HG03342 (cell line): ENCODE results near the gene KIF25.
"Not testable (repeated sequence)": the region's sequence is repeated elsewhere in the genome, so short reads cannot be mapped to it uniquely, and the experiment has no call there.

ENCODE experiments used
- ATAC-seq: cut with Tn5 transposase; IDR thresholded peaks from one replicate; pipeline ENCODE4 v1.9.1; 2021; ENCODE audit warnings: mild to moderate bottlenecking, moderate library complexity; ENCODE audit not compliant: unreplicated experiment

The KIF25 gene

GRCh38 chr6:167993169-167993568 is 4.3 kb upstream of the KIF25 start:
- no peak for ATAC-seq

- no peak for ATAC-seq
These were observed 3.6 kb upstream of the KIF25 start for GRCh38 chr6:167993831-167994230.

- ATAC-seq: no peak
These were observed 2.2 kb upstream of the KIF25 start for GRCh38 chr6:167995302-167995701.

GRCh38 chr6:167995731-167996151 is 1.7 kb upstream of the KIF25 start:
- ATAC-seq: no peak

GRCh38 chr6:167996424-167997199 is 859 bp upstream of the KIF25 start:
- no peak for ATAC-seq

GRCh38 chr6:167998215-167998614 is 744 bp downstream of the KIF25 start:
- ATAC-seq: no peak

- no peak for ATAC-seq
These were observed 2.9 kb downstream of the KIF25 start for GRCh38 chr6:168000198-168001028.

- ATAC-seq: no peak
These were observed 3.5 kb downstream of the KIF25 start for GRCh38 chr6:168001029-168001332.

GRCh38 chr6:168001514-168001913 is 4.0 kb downstream of the KIF25 start:
- ATAC-seq: not testable (repeated sequence)

GRCh38 chr6:168002804-168003203 is 5.3 kb downstream of the KIF25 start:
- no peak for ATAC-seq

GRCh38 chr6:168004023-168004422 is 6.6 kb downstream of the KIF25 start:
- ATAC-seq: no peak

- ATAC-seq: no peak
These were observed 7.5 kb downstream of the KIF25 start for GRCh38 chr6:168004945-168005344.

- ATAC-seq: no peak
These were observed 8.3 kb downstream of the KIF25 start for GRCh38 chr6:168005796-168006195.

GRCh38 chr6:168007592-168008338 is 10.3 kb downstream of the KIF25 start:
- no peak for ATAC-seq

GRCh38 chr6:168009331-168009730 is 11.9 kb downstream of the KIF25 start:
- no peak for ATAC-seq

GRCh38 chr6:168011291-168011690 is 13.8 kb downstream of the KIF25 start:
- ATAC-seq: no peak

GRCh38 chr6:168012431-168013249 is 15.2 kb downstream of the KIF25 start:
- no peak for ATAC-seq

GRCh38 chr6:168013250-168013915 is 15.9 kb downstream of the KIF25 start:
- ATAC-seq: no peak

- ATAC-seq: no peak
These were observed 17.0 kb downstream of the KIF25 start for GRCh38 chr6:168014428-168014827.

GRCh38 chr6:168015009-168015408 is 17.5 kb downstream of the KIF25 start:
- ATAC-seq: no peak
